Measurements from ENCODE around the gene GPR107. TPM values are rescaled to one million over a fixed set of nuclear protein-coding genes. Genes with fewer than 3 reads are reported as not detected.

The GPR107 gene
- total RNA-seq, 1 donor from 2014 or later, result 21.8 TPM

GRCh38 chr9:130024597-130024994 lies 29.1 kb upstream of the GPR107 start:
- intact Hi-C loops (cut with DNase I), result no loop called here
- ATAC-seq (no peak), DNase-seq (ENCODE audit: missing footprints) (no peak)

DNA sequence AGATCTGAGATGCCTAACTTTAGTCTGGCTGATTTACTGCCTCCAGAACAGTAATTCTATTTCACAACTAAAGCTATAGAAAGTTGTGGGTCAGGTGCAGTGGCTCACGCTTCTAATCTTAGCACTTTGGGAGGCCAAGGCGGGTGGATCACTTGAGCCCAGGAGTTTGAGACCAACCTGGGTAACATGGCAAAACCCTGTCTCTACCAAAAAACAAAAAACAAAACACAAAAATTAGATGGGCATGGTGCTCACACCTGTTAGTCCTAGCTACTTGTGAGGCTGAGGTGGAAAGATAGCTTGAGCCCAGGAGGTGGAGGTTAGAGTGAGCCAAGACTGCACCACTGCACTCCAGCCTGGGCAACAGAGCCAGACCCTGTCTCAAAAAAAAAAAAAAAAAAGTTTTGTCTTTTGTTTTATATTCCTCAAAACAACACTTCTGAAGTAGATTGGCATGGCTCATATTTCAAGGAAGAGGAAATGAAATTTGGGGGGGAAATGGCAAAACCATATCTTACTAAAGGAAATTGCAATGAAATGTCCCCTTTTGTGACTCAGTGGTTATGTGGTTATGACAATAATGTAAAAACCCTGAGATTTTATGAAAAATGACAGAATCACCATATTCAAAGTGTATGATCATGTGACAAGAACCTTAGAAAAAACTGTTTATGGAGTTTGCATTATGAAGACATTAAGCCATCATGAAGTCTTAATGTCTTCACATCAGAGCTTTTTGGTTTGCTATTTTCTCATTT lies 26.9 kb upstream of the GPR107 start:
- no peak for ATAC-seq
- intact Hi-C loops (cut with DNase I), result no loop called here

DNA sequence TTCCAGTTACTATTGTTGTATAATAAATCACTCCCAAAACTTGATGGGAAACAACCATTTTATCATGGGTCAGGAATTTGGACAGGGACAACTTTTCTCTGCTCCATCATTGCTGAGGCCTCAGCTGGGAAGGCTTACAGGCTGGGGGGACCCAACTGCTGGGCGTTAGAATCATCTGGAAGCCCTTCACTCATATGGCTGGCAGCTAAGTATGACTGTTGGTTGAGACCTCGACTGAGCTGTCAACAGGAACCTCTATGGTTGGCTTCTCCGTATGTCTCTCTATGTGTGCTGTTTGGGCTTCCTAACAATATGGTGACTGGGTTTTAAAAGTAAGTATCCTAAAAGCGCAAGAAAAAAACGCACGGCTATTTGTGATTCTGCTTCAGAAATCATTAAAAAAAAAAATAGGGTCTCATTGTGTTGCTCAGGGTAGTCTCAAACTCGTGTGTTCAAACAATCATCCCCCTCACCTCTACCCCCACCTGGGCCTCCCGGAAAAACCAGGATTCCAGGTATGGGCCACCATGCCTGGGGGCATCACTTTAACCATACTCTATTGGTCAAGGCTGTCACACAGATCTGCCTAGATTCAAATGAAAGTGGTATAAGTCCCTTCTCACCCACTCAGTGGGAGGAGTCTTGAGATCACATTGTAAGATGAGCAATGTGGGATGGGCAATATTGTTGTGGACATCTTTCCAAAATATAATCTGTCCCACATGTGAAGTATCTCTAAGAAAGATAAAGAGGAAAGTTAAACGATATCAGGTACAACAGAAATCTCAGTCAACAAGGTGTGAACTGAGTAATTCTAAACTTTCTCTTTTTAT lies 26.0 kb upstream of the GPR107 start:
- ATAC-seq (no peak), DNase-seq (ENCODE audit: missing footprints) (no peak)
- intact Hi-C loops (cut with DNase I), result no loop called here

More for the DNA sequence above, 26.9 kb upstream of the GPR107 start:
- no peak for DNase-seq (ENCODE audit: missing footprints)

DNA sequence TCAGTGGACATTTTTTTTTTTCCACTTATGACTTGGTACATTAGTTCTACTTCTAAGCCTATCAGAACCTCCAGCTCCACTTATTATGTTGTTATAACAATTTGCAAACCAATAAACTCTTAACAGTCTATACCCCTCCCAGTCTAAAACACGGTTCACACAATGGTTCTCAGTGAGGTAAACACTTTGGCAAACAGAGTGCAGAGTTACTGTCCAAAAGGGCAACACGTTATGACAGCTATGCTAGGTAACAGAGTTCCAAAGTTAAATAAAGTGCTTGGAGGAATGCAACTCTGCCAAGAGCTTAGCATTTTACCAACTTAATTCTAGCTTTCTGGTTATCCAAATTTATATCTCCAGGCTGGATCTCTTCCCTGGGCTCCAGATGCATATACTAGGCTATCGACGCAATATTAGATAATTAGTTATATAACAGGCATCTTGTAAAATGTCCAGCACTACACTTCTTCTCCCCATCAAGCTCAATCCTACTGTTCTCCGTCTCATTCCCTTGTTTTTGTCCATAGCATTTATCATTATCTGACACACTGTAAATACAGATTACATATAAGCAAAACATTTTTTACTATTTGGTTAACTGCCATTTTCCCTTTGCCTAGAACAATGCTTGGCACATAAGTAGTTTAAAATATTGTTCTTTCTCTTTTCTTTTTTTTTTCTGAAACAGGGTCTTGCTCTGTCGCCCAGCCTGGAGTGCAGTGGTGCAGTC lies 25.0 kb upstream of the GPR107 start:
- DNase-seq (ENCODE audit: missing footprints), result no peak
- no peak for ATAC-seq
- intact Hi-C loops (cut with DNase I), result no loop called here

DNA sequence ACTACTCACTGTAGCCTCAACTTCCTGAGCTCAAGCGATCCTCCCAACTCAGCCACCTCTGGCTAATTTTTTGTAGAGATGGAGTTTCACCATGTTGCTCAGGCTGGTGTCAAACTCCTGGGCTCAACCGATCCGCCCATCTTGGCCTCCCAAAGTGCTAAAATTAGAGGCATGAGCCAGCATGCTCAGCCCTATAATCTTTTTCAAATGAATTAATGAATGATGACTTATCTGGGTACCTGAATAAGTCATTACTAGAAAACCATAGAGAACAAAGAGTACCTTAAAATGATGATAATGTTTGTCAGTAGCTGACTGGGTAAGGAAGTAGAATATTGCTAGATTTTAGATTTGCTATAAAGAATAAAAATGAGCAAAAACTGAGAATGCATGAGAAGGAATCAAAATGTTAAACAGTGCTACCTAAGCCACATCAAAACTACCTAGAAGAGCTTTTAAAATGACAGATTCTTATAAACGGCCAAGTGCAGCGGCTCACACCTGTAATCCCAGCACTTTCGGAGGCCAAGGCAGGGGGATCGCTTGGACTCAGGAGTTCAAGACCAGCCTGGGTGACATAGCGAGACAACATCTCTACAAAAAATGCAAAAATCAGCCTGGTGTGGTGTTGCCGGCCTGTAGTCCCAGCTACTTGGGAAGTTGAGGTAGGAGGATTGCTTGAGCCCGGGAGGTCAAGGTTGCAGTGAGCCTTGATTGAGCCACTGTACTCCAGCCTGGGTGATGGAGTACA lies 24.3 kb upstream of the GPR107 start:
- ATAC-seq, result no peak
- no peak for DNase-seq (ENCODE audit: missing footprints)
- intact Hi-C loops (cut with DNase I), result no loop called here

GRCh38 chr9:130030651-130031127 lies 23.0 kb upstream of the GPR107 start:
- ATAC-seq (no peak), DNase-seq (ENCODE audit: missing footprints) (no peak)
- intact Hi-C loops (cut with DNase I), result no loop called here

- DNase-seq (ENCODE audit: missing footprints) (no peak), ATAC-seq (no peak)
- intact Hi-C loops (cut with DNase I), result no loop called here
Measured at GRCh38 chr9:130034570-130034969, 19.1 kb upstream of the GPR107 start.

GRCh38 chr9:130036099-130036498 lies 17.6 kb upstream of the GPR107 start:
- no peak for DNase-seq (ENCODE audit: missing footprints)
- no peak for ATAC-seq
- intact Hi-C loops (cut with DNase I), result no loop called here

GRCh38 chr9:130039528-130040147 lies 14.1 kb upstream of the GPR107 start:
- DNase-seq (ENCODE audit: missing footprints), result no peak
- intact Hi-C loops (cut with DNase I), result loop anchor here (5.0 kb wide), 1 partner anchor 72 kb away; no protein-coding TSS in a partner anchor
- no peak for ATAC-seq

DNA sequence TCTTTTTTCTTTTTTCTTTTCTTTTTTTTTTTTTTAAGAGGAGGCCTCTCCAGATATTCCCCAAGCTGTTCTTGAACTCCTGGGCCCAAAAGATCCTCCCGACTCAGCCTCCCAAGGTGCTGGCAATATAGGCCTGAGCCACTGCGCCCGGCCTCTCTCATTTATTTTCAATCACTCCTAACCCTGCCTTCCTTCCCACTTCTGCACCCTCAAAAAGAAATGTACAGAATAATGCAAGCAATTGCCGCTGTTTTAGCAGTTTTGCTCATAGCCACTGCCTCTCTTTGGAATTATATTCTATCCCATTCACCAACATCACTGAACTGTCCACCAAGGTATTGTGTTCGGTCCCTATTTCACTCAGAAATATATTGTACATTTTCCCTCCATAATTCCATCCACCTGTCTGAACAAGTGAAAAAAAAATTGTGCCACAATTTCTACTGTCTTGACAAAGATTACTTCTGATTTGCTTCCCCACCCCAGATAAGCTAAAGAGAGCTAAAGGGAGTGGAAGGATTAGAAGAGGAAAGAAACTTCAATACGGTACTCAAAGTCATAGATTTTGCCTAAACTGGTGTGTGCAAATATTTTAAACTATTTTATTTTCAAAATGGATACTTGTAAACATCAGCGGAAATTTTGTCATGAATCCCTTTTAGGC lies 12.6 kb upstream of the GPR107 start:
- intact Hi-C loops (cut with DNase I), result loop anchor here (5.0 kb wide), 1 partner anchor 74 kb away; no protein-coding TSS in a partner anchor
- ATAC-seq (no peak), DNase-seq (ENCODE audit: missing footprints) (no peak)

GRCh38 chr9:130041648-130042405 lies 11.9 kb upstream of the GPR107 start:
- ATAC-seq, result no peak
- DNase-seq (ENCODE audit: missing footprints), result no peak
- intact Hi-C loops (cut with DNase I), result loop anchor here (5.0 kb wide), 1 partner anchor 75 kb away; no protein-coding TSS in a partner anchor

DNA sequence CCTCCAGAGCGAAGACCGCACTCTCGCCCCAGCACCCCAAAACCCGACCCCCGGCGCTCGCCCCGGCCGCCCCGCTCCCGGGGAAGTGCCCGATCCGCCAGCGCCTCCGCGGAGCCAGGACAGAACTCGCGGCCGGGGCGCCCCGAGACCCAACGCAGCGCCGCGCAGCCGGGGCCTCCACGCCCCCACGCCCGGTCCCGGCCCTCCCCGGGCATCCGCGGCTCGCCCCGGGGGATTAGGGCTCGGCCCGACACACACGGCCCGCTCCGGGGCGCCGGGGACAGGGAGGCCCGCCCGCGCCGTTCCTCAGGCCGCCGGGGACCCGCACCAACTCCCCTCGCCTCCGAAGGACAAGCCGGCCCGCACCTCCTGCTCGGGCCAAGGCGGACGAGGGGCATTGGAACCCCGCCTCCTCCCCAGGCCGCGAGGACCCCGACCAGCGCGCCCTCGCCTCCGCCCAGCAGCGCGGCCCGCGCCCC lies 11.3 kb upstream of the GPR107 start:
- DNase-seq (ENCODE audit: missing footprints) (peak; percentile 76), ATAC-seq (peak; percentile 38)
- intact Hi-C loops (cut with DNase I), result loop anchor here (5.0 kb wide), 1 partner anchor 75 kb away; no protein-coding TSS in a partner anchor

- ATAC-seq (peak; percentile 95), DNase-seq (ENCODE audit: missing footprints) (peak; percentile 92)
- intact Hi-C loops (cut with DNase I), result loop anchor here (5.0 kb wide), 1 partner anchor 76 kb away; no protein-coding TSS in a partner anchor
Measured at GRCh38 chr9:130042885-130043653, 10.6 kb upstream of the GPR107 start, which contains the start of gene FNBP1. TSS of gene FNBP1 (minus strand) at chr9:130043189. CDS start at chr9:130042975, 214 bp downstream.

DNA sequence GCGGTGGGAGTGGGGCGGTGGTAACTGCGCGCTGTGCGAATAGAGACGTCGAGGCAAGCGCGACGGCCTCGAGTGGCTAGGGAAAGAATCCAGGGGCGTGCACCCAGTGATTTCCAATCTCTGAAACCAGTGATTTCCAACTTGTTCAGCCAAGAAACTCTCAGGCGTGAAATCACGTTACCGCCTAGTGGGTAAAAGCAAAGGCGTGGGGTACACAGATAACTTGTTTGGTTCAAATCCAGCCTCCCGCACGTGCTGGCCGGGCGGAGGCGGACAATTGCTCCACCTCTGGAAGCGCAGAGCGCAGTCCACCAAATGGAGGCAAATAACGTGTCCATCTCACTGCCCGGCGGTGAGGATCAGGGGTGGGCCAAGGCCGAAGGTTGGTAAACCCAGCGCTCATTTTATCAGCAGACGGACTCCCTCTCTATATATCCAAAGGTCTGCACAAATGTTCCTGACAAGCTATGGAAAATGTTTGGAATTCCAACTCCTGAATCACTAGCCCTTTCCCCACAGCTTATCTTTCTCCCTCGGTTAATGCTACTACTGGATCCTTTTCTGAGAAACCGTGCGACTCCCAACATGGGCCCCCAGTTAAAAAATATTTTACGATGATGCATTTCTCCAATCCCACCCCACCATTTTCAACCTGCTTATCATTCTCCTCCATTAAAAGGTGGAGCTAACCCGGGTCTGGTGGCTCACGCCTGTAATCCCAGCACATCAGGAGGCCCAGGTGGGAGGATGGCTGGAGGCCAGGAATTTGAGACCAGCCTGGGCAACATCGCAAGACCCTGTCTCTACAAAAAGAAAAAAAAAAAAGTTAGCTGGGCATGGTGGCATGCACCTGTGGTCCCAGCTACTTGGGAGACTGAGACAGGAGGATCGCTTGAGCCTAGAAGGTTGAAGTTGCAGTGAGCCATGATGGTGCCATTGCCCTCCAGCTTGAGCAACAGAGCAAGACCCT lies 9.8 kb upstream of the GPR107 start:
- intact Hi-C loops (cut with DNase I), result loop anchor here (5.0 kb wide), 1 partner anchor 77 kb away; no protein-coding TSS in a partner anchor
- DNase-seq (ENCODE audit: missing footprints) (peak; percentile 72), ATAC-seq (peak; percentile 40)
